GM06990 (cell line): Measurements from ENCODE around the gene ZNF234.
"Not testable (repeated sequence)": the region's sequence is repeated elsewhere in the genome, so short reads cannot be mapped to it uniquely, and the experiment has no call there.

Source experiments
- DNase-seq: peaks from one replicate; pipeline ENCODE4 v3.0.0-alpha.2; 2011; ENCODE audit not compliant: insufficient read length; ENCODE audit errors: extremely low read depth
- H3K27me3 ChIP-seq: replicated peaks from 2 replicates; pipeline ENCODE4 v1.6.0; 2011; ENCODE audit warnings: low read length; ENCODE audit not compliant: control insufficient read depth, insufficient read depth
- H3K36me3 ChIP-seq: 2 replicates; pipeline ENCODE4 v1.5.1; 2011; ENCODE audit warnings: low read length; ENCODE audit not compliant: control insufficient read depth, insufficient read depth
- H3K4me3 ChIP-seq: replicated peaks from 2 replicates; pipeline ENCODE4 v1.5.1; 2011; ENCODE audit warnings: low read depth, mild to moderate bottlenecking, control low read depth, low read length
- CTCF ChIP-seq: IDR thresholded peaks from 2 replicates; pipeline ENCODE4 v1.5.1; 2011; ENCODE audit warnings: low read length, control low read depth, mild to moderate bottlenecking, inconsistent platforms; ENCODE audit not compliant: insufficient read depth, poor library complexity, severe bottlenecking

Gene ZNF234

GRCh38 chr19:44190020-44190419 is 48.7 kb downstream of the ZNF234 start:
- DNase-seq: no peak
- Histone ChIP-seq H3K4me3 (no peak overlapping the region), H3K36me3 (no peaks in the 10 kb centered on the region), H3K27me3 (no peaks in the 10 kb centered on the region)
- no peak for TF ChIP-seq CTCF

- no peaks in the 10 kb centered on the region for H3K36me3 ChIP-seq
- no peak for TF ChIP-seq CTCF
- no peak overlapping the region for H3K4me3 ChIP-seq
- no peak for DNase-seq
- H3K27me3 ChIP-seq: no peaks in the 10 kb centered on the region
Measured at GRCh38 chr19:44192127-44192526, 50.8 kb downstream of the ZNF234 start.

DNA sequence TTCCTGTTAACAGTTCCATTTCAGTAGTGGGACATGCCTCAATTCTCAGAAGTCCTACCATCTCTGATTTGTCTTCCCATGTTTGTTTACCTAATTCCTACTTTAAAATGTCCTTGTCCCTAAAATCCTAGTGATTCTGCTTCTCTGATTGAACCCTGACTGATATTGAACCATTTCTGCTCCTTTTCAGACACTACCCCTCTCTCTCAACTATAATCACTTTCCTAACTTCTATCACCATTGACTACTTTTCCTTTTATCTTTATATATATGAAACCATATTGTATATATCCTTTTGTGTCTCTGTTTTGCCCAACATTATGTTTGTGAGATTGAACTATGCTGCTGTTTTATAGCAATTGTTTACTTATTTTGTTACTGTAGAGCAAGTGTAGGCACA is 55.4 kb downstream of the ZNF234 start:
- Histone ChIP-seq H3K27me3 (no peaks in the 10 kb centered on the region), H3K4me3 (no peak overlapping the region), H3K36me3 (no peaks in the 10 kb centered on the region)
- no peak for TF ChIP-seq CTCF
- DNase-seq: no peak

- no peak for TF ChIP-seq CTCF
- no peaks in the 10 kb centered on the region for H3K27me3 ChIP-seq
- no peak overlapping the region for H3K4me3 ChIP-seq
- DNase-seq: no peak
- no peaks in the 10 kb centered on the region for H3K36me3 ChIP-seq
Measured at GRCh38 chr19:44202470-44202869, 61.1 kb downstream of the ZNF234 start.

DNA sequence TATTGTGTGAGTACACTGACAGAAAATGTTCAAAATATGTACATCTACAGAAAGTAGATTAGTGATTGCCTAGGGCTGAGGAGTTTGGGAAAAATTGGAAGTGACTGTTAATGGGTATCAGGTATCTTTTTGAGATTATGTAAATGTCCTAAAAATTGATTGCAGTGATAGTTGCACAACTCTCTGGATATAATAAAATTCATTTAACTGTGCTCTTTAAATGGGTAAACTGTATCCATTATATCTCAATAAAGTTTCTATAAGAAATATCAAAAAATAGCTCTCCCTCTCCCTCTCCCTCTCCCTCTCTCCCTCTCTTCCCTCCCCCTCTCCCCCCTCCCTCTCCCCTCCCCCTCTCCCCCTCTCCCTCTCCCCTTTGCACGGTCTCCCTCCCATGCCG is 61.6 kb downstream of the ZNF234 start:
- no peaks in the 10 kb centered on the region for H3K27me3 ChIP-seq

GRCh38 chr19:44203877-44204276 is 62.5 kb downstream of the ZNF234 start:
- not testable (repeated sequence) for H3K36me3 ChIP-seq, H3K4me3 ChIP-seq, DNase-seq, H3K27me3 ChIP-seq

More for the DNA sequence above, 61.6 kb downstream of the ZNF234 start:
- Histone ChIP-seq H3K4me3 (no peak overlapping the region), H3K36me3 (no peaks in the 10 kb centered on the region)
- TF ChIP-seq CTCF: no peak
- DNase-seq: no peak
